Inferior parietal cortex (tissue), 1 donor: Measurements from ENCODE around the gene LCN6.

ENCODE experiments used
- DNase-seq: peaks from one replicate; pipeline ENCODE4 v3.0.0-alpha.2; 2016; ENCODE audit errors: extremely low spot score

The LCN6 gene

GRCh38 chr9:136725612-136726011 lies 22.7 kb downstream of the LCN6 start:
- no peak for DNase-seq

- DNase-seq: no peak
These were observed 23.6 kb downstream of the LCN6 start for GRCh38 chr9:136724772-136725171.

GRCh38 chr9:136723989-136724388 lies 24.3 kb downstream of the LCN6 start:
- no peak for DNase-seq

GRCh38 chr9:136723362-136723976 lies 24.9 kb downstream of the LCN6 start:
- DNase-seq: no peak

- no peak for DNase-seq
These were observed 25.4 kb downstream of the LCN6 start for GRCh38 chr9:136722969-136723356.

- DNase-seq: no peak
These were observed 26.0 kb downstream of the LCN6 start for GRCh38 chr9:136722093-136722968.

GRCh38 chr9:136721339-136722092 lies 26.8 kb downstream of the LCN6 start:
- DNase-seq: no peak

GRCh38 chr9:136720898-136721338 lies 27.4 kb downstream of the LCN6 start:
- DNase-seq: no peak

GRCh38 chr9:136720251-136720897 lies 28.0 kb downstream of the LCN6 start:
- no peak for DNase-seq

- DNase-seq: no peak
These were observed 29.0 kb downstream of the LCN6 start for GRCh38 chr9:136719195-136719880.

- DNase-seq: no peak
These were observed 29.8 kb downstream of the LCN6 start for GRCh38 chr9:136718345-136719194.

- no peak for DNase-seq
These were observed 30.9 kb downstream of the LCN6 start for GRCh38 chr9:136717399-136717798.

GRCh38 chr9:136714893-136715274 lies 33.4 kb downstream of the LCN6 start:
- no peak for DNase-seq

GRCh38 chr9:136714096-136714892 lies 34.0 kb downstream of the LCN6 start:
- no peak for DNase-seq

- no peak for DNase-seq
These were observed 34.8 kb downstream of the LCN6 start for GRCh38 chr9:136713550-136713949.

GRCh38 chr9:136712690-136713544 lies 35.4 kb downstream of the LCN6 start:
- DNase-seq: no peak

GRCh38 chr9:136711751-136712689 lies 36.3 kb downstream of the LCN6 start, which contains the start of gene DIPK1B:
DIPK1B (plus strand) TSS chr9:136712572; CDS start chr9:136712666, 94 bp downstream.
- no peak for DNase-seq
